LNCAP (cell line): ENCODE results near the gene ACYP2.
A peak's percentile ranks its signal among the peaks of the same experiment; 100 is the strongest.

Experiments
- CTCF ChIP-seq: fragments of 450-650 bp; IDR thresholded peaks from 2 replicates; pipeline ENCODE4 v1.5.1; 2017; ENCODE audit warnings: mild to moderate bottlenecking

Gene ACYP2

GRCh38 chr2:54206596-54206995 is 91.2 kb downstream of the ACYP2 start:
- TF ChIP-seq CTCF, result peak; percentile 39; the same call in 1 of the 2 replicates

- TF ChIP-seq CTCF, result no peak
These were observed 92.3 kb downstream of the ACYP2 start for GRCh38 chr2:54207666-54208195.

DNA sequence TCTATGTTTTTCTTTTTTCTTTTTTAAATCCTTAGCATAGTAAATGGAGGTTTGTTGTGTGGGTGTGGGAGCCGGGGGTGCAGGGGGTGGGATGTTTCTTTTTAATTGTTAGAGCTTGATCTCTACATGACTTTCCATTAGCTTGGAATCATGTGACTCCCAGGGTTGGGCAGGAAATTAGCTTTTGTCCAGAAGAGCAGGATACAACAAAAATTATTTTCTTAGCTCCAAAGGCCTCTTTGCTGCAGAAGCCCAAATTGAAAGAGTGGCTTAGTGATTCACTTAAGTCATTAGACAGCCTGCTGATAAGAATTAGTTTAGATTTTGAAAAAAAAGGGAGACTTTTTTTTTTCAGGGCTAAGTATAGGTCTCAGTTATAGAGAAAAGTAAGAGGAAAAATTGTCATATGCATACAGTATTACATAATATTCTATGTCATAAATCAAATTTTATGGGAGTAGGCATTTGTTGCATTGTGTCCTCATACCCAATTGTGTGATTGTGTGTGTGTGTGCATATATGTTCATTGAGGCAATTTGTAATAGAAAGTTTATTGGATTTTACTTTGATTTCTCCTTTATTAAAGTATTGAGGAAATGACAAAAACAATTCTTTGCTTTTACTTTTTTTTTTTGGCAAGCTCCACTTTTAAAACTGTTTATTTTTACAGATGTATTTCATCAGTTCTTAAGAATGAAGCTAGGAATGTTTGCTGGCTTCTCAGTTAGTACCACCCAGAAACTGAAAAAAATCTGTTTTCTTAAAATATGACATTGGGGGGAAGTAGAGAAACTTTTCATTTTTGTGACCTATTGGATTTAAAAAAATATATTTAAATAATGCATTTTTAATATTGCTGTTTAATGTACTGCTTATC is 93.2 kb downstream of the ACYP2 start:
- no peak for TF ChIP-seq CTCF

GRCh38 chr2:54209379-54209778 is 94.0 kb downstream of the ACYP2 start:
- no peak for TF ChIP-seq CTCF

DNA sequence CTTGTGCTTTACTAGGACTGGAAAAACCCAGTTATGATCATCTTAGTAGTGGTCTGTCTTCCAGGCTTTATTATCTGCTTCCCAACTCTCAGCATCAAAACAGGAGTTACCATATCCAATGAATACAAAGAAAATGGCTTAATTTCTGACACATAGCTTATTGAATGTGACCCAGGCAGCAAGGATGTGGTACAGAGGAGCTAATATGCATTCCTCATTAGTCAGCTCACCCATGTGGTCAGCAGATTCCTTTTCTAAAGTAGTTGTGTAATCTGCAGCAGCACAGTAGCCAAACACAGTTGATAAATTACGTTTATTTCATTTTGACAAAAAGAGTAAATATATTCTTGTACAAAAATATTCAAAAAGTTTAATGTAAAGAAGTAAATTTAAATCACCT is 97.0 kb downstream of the ACYP2 start:
- TF ChIP-seq CTCF, result no peak

DNA sequence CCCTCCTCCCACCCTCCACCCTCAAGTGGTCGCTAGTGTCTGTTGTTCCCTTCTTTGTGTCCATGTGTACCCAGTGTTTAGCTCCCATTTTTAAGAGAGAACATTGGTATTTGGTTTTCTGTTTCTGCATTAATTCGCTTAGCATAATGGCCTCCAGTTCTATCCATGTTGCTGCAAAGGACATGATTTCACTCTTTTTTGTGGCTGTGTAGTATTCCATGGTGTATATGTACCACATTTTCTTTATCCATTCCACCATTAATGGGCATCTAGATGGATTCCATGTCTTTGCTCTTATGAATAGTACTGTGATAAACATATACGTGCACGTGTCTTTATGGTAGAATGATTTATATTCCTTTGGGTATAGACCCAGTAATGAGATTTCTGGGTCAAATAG is 97.7 kb downstream of the ACYP2 start:
- TF ChIP-seq CTCF, result no peak

DNA sequence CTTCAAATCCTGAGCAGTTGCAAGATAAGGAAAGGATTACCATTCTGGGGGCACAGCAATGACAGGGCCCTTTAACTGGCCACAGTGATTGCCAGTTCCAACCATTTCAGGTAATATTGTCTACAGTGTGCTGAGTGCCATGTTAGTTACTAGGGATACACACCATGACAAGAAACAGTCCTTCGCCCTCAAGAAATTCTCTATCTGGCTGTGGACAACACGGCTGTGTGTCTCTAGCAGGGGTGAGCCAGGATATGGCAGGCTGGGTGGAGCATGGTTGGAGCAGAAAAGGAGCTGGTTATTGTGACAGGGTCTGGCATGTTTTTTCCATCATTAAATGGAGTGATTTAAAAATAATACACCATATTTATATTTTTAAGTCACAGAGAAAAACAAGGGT is 109.6 kb downstream of the ACYP2 start:
- TF ChIP-seq CTCF, result no peak
